Measurements from ENCODE around the gene R3HDM4.
A peak's percentile ranks its signal among the peaks of the same experiment; 100 is the strongest.
"Not testable (repeated sequence)": the region's sequence is repeated elsewhere in the genome, so short reads cannot be mapped to it uniquely, and the experiment has no call there.

Gene R3HDM4

GRCh38 chr19:913080-913748, at the start of gene R3HDM4:
Gene R3HDM4 (minus strand): TSS chr19:913219. CDS start chr19:913157, 62 bp downstream.
- peak; percentile 71 for DNase-seq (ENCODE audit: low spot score)

- no peak for DNase-seq (ENCODE audit: low spot score)
Observed at GRCh38 chr19:961866-962620, 49.0 kb upstream of the R3HDM4 start.

GRCh38 chr19:960601-960938, 47.6 kb upstream of the R3HDM4 start:
- no peak for DNase-seq (ENCODE audit: low spot score)

- no peak for DNase-seq (ENCODE audit: low spot score)
Observed at GRCh38 chr19:960020-960419, 47.0 kb upstream of the R3HDM4 start.

GRCh38 chr19:958967-959855, 46.2 kb upstream of the R3HDM4 start:
- DNase-seq (ENCODE audit: low spot score) = no peak

GRCh38 chr19:957578-957977, 44.6 kb upstream of the R3HDM4 start:
- not testable (repeated sequence) for DNase-seq (ENCODE audit: low spot score)

- no peak for DNase-seq (ENCODE audit: low spot score)
Observed at GRCh38 chr19:956766-957440, 43.9 kb upstream of the R3HDM4 start.

- no peak for DNase-seq (ENCODE audit: low spot score)
Observed at GRCh38 chr19:955803-956765, 43.1 kb upstream of the R3HDM4 start.

GRCh38 chr19:954672-955494, 41.9 kb upstream of the R3HDM4 start:
- DNase-seq (ENCODE audit: low spot score) = no peak

- no peak for DNase-seq (ENCODE audit: low spot score)
Observed at GRCh38 chr19:954272-954671, 41.3 kb upstream of the R3HDM4 start.

- no peak for DNase-seq (ENCODE audit: low spot score)
Observed at GRCh38 chr19:953445-954271, 40.6 kb upstream of the R3HDM4 start.

- peak; percentile 53 for DNase-seq (ENCODE audit: low spot score)
Observed at GRCh38 chr19:952680-953444, 39.8 kb upstream of the R3HDM4 start.

GRCh38 chr19:952049-952679, 39.1 kb upstream of the R3HDM4 start:
- DNase-seq (ENCODE audit: low spot score) = no peak

- no peak for DNase-seq (ENCODE audit: low spot score)
Observed at GRCh38 chr19:950352-951066, 37.5 kb upstream of the R3HDM4 start.

GRCh38 chr19:948842-949496, 36.0 kb upstream of the R3HDM4 start:
- peak; percentile 36 for DNase-seq (ENCODE audit: low spot score)

GRCh38 chr19:947707-948539, 34.9 kb upstream of the R3HDM4 start:
- peak; percentile 96 for DNase-seq (ENCODE audit: low spot score)
